K562 (cell line): ENCODE results near the gene LCN15. TPM values are rescaled to one million over a fixed set of nuclear protein-coding genes. Genes with fewer than 3 reads are reported as not detected.

Experiments used
- CBX8 ChIP-seq: fragments of 200-600 bp; sonication (generic); IDR thresholded peaks from 2 replicates; pipeline ENCODE4 v1.6.1; 2012; ENCODE audit warnings: borderline replicate concordance, mixed run types, low read depth, mild to moderate bottlenecking, moderate library complexity, mixed read lengths, low read length, control low read depth, inconsistent platforms; ENCODE audit not compliant: poor library complexity, severe bottlenecking; ENCODE audit errors: extremely low read depth
- HNRNPK ChIP-seq: fragments of 200-400 bp; formaldehyde crosslinking; IDR thresholded peaks from one replicate; pipeline ENCODE4 v1.6.1; 2018; ENCODE audit warnings: mild to moderate bottlenecking, low read depth, low read length; ENCODE audit not compliant: poor library complexity, severe bottlenecking
- KDM2B ChIP-seq: fragments of 250-450 bp; sonication (Bioruptor Pico); IDR thresholded peaks from 2 replicates; pipeline ENCODE4 v1.8.0; 2021; ENCODE audit warnings: mild to moderate bottlenecking, moderate library complexity
- MAX ChIP-seq: sonication (generic); formaldehyde crosslinking; IDR thresholded peaks from 2 replicates; pipeline ENCODE4 v1.9.0; 2022; ENCODE audit warnings: mild to moderate bottlenecking, missing genetic modification reagents
- NFIC ChIP-seq: fragments of 450-650 bp; IDR thresholded peaks from 2 replicates; pipeline ENCODE4 v1.6.1; 2017; ENCODE audit warnings: mild to moderate bottlenecking, inconsistent platforms
- PHTF2 ChIP-seq: fragments of 250-450 bp; sonication (Bioruptor Pico); IDR thresholded peaks from 2 replicates; pipeline ENCODE4 v1.5.0; 2021; ENCODE audit warnings: mild to moderate bottlenecking
- SMARCE1 ChIP-seq: fragments of 450-650 bp; IDR thresholded peaks from 2 replicates; pipeline ENCODE4 v1.7.1; 2016; ENCODE audit warnings: mild to moderate bottlenecking
- SRSF3 ChIP-seq: fragments of 200-400 bp; formaldehyde crosslinking; IDR thresholded peaks from 2 replicates; pipeline ENCODE4 v1.6.1; 2016; ENCODE audit warnings: mild to moderate bottlenecking, low read length, moderate library complexity; ENCODE audit not compliant: insufficient read depth
- YY1 ChIP-seq, 3 experiments: IDR thresholded peaks; 2 replicates each; pipeline ENCODE4 v1.6.1; 2011; ENCODE audit warnings: low read length in 2 of 3, mild to moderate bottlenecking in 2 of 3, moderate library complexity in 2 of 3, borderline replicate concordance in 1 of 3, control low read depth in 1 of 3, low read depth in 1 of 3; ENCODE audit not compliant: insufficient read depth in 3 of 3, insufficient replicate concordance in 2 of 3, control insufficient read depth in 1 of 3, insufficient read length in 1 of 3; ENCODE audit errors: extremely low read depth in 1 of 3
- ZBTB9 ChIP-seq: fragments of 450-650 bp; formaldehyde crosslinking; IDR thresholded peaks from 2 replicates; pipeline ENCODE4 v1.4.0; 2020; ENCODE audit warnings: mild to moderate bottlenecking, moderate library complexity
- ZNF121 ChIP-seq: sonication (generic); formaldehyde crosslinking; conservative IDR thresholded peaks from 2 replicates; pipeline ENCODE4 v1.8.0; 2022; ENCODE audit warnings: missing genetic modification reagents
- ZNF184 ChIP-seq: sonication (generic); formaldehyde crosslinking; IDR thresholded peaks from 2 replicates; pipeline ENCODE4 v1.5.0; 2020; ENCODE audit warnings: missing genetic modification reagents
- ZNF277 ChIP-seq: fragments of 250-450 bp; sonication (Bioruptor Pico); IDR thresholded peaks from 2 replicates; pipeline ENCODE4 v1.8.0; 2022; ENCODE audit warnings: inconsistent platforms, mild to moderate bottlenecking, moderate library complexity, borderline replicate concordance
- ZZZ3 ChIP-seq: fragments of 450-650 bp; IDR thresholded peaks from 2 replicates; pipeline ENCODE4 v1.6.1; 2016; ENCODE audit warnings: antibody characterized with exemption, mild to moderate bottlenecking, moderate library complexity
- polyA plus RNA-seq, 8 experiments: library from polyadenylated mRNA; depleted of rRNA in 4 of 8; stranded (reverse) in 5 of 8; unstranded in 3 of 8; fragments of >200 nt; fragmentation: Nextera tagmentation in 2 of 8; fragmentation: Illumina TruSeq in 1 of 8; extraction: Ambion mirVana in 2 of 8; extraction: Trizol in 1 of 8; gene quantifications; 2 replicates each; pipeline versions ENCODE4 v1.2.1 to v1.2.3, GENCODE V29; 2011 to 2014; ENCODE audit warnings: inconsistent platforms in 1 of 8, missing spikeins in 1 of 8
- total RNA-seq, 7 experiments: library from RNA; depleted of rRNA in 6 of 7; stranded (reverse); fragments of >200 nt in 6 of 7; fragmentation: Illumina TruSeq in 2 of 7; extraction: Trizol in 2 of 7; gene quantifications; 2 replicates each; pipeline versions ENCODE4 v1.2.1 to v1.2.3, GENCODE V29; 2011 to 2021; ENCODE audit warnings: low replicate concordance in 1 of 7

The LCN15 gene
- total and polyA plus RNA-seq, 9 of the 15 experiments (the other 6 are each of a cell fraction or from before 2014, with no cell fraction given) = 0.66 TPM; not detected in 8

- TF ChIP-seq SRSF3 = peak; percentile 80; the same call in 1 of the 2 replicates
- peak; percentile 94 for TF ChIP-seq ZBTB9 (CRISPR knock-in tag)
- TF ChIP-seq PHTF2 (CRISPR knock-in tag) = no peak
- TF ChIP-seq NFIC = peak; percentile 71
- TF ChIP-seq ZNF277 (CRISPR knock-in tag) = no peak
- TF ChIP-seq ZNF121 (CRISPR knock-in tag) = peak; percentile 98
- TF ChIP-seq CBX8 = no peak
- no peak for TF ChIP-seq SMARCE1
- no peak for TF ChIP-seq ZZZ3
- no peak for TF ChIP-seq ZNF184
- TF ChIP-seq YY1 (IDR thresholded peaks at IDR 0.05; ENCODE audit: borderline replicate concordance in 1 of 3, control insufficient read depth in 1 of 3, extremely low read depth in 1 of 3, insufficient read depth in 3 of 3, insufficient read length in 1 of 3, insufficient replicate concordance in 2 of 3, low read depth in 1 of 3, low read length in 2 of 3) = peak in 2 of 3 experiments; percentile 80 to 84
- TF ChIP-seq MAX (CRISPR knock-in tag) = peak; percentile 97
- peak; percentile 67; the same call in 1 of the 2 replicates for TF ChIP-seq KDM2B (CRISPR knock-in tag)
- TF ChIP-seq HNRNPK = peak; percentile 62
Measured at GRCh38 chr9:136728080-136728547, 36.2 kb downstream of the LCN15 start (continued).
